Activated effector memory CD4-positive, alpha-beta T cell treated with Interleukin-2 at 50 U/mL for 16 hours (primary cell): Measurements from ENCODE around the gene TMED6.
A peak's percentile ranks its signal among the peaks of the same experiment; 100 is the strongest.

Experiments used
- DNase-seq: peaks from one replicate; pipeline ENCODE4 v3.0.0-alpha.2; 2020

Gene TMED6

DNA sequence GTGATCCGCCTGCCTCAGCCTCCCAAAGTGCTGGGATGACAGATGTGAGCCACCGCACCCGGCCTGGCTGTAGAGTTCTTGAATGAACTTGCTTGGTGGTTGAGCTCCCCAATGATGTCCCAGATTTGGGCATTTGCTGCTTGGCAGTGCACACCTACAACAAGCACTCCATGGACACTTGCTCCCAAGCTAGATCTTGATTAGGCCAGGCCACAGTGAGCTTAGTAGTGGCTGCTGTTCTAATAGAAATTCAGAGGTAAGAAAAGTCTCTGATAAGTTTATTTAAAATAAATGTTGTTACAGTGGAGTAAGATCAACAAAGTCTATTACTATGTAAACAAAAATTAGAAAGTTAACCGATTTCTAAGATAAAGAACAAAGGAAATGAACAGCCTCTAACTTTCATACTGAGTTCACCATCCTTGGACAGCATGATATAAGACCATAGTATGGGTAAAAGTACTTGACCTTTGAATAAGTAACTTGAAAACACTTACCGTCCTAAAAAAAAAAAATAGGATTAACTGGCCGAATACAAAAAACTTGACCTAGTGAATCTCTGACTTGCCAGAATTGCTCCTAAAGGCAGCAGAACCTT lies 951 bp downstream of the TMED6 start:
- no peak for DNase-seq

DNA sequence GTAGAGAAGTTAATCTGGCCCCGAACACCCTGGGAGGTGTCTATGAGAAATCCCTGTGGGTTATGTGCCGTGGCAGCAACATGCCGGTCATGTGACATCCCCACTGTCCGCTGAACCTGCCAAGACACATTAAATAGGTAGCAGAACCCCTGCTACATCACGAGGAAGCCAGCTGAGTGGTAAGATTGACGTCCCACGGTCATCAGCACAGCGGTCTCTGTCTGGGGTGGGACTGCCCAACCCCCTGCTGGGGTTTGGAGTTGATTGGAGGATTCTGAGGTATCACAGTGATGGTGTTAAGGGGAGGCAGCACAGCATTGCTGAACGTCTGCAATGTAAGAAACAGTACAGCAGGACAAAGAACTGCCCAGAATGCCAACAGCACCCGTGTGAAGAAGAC lies 2.0 kb downstream of the TMED6 start:
- DNase-seq = no peak

DNA sequence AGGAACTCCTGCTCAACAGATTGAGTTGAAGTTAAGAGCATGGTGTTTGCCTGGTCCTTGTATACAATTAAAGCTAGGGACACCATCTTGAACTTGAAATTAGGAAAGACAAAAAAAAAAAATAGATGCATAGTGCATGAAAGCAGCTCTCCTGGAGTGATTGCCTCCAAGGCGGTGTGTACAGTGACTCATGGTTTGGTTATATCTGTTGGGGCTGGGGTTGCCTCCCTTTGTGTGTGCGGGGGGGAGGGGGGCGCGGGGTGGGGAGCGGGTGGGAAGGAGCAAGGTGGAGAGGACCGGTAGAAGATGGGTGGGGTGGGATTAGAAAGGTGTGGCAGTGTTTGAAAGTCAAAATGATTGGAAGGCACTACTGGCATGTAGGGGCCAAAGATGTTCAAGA lies 3.4 kb downstream of the TMED6 start:
- no peak for DNase-seq

DNA sequence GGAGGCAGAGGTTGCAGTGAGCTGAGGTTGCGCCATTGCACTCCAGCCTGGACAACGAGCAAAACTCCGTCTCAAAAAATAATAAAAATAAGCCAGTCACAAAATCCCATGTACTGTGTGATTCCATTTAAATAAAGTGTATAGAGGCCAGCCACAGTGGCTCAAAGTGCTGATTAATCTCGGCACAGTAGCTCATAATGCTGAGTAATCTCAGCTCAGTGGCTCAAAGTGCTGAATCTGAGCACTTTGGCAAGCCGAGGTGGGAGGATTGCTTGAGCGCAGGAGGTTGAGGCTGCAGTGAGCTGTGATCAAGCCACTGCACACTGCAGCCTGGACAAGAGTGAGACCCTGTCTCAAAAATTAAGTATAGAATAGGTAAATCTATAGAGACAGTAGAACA lies 4.9 kb downstream of the TMED6 start:
- DNase-seq = no peak

DNA sequence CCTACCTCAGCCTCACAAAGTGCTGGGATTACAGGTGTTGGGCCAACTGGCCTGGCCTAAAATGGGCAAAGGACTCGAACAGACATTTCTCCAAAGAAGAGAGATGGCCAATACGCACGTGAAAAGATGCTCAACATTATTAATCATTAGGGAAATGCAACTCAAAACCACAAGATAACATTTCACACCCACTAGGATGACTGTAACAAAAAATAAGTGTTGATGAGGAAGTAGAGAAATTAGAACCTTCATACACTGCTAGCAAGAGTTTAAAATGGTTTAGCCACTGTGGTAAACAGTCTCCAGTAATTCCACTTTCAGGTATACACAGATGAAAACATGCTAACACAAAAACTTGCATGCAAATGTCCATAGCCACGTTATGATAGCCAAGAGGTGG lies 5.7 kb downstream of the TMED6 start:
- DNase-seq = no peak

DNA sequence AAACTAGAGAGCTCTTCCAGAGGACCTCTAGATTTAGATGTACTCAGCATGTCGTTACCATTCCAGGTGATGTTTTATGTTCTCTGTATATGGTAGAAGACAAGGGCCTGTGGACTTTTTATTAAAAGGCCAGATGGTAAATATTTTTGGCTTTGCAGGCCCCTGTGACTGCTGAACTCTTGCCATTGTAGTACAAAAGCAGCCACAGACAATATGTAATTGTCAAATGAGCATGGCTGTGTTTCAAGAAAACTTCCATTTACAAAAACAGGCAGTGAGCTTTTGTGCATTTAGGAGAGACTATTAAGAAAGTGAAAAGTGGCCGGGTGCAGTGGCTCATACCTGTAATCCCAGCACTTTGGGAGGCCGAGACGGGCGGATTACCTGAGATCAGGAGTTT lies 7.4 kb downstream of the TMED6 start:
- DNase-seq = no peak

DNA sequence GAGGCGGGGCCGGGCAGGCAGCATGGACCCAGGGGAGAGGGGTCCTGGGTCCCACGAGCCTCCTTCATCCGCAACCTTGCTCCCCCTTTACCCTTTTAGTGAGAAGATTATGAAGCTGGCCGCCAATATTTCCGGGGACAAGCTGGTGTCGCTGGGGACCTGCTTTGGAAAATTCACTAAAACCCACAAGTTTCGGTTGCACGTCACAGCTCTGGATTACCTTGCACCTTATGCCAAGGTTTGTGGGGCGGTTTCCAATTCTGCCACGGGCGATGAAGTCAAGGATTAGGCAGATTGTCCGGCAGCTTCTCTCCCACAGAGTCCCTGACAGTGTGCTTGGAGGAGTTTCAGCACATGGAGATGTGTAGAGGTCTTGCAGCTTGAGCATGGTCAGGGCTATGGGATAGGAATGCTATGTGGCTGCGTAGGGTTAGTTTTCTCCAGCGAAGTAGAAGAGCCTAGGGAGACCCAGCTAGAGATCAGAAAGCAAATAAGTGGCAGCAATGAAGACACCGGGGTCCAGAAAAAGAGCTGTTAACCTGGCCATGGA lies 11.4 kb downstream of the TMED6 start:
- no peak for DNase-seq

DNA sequence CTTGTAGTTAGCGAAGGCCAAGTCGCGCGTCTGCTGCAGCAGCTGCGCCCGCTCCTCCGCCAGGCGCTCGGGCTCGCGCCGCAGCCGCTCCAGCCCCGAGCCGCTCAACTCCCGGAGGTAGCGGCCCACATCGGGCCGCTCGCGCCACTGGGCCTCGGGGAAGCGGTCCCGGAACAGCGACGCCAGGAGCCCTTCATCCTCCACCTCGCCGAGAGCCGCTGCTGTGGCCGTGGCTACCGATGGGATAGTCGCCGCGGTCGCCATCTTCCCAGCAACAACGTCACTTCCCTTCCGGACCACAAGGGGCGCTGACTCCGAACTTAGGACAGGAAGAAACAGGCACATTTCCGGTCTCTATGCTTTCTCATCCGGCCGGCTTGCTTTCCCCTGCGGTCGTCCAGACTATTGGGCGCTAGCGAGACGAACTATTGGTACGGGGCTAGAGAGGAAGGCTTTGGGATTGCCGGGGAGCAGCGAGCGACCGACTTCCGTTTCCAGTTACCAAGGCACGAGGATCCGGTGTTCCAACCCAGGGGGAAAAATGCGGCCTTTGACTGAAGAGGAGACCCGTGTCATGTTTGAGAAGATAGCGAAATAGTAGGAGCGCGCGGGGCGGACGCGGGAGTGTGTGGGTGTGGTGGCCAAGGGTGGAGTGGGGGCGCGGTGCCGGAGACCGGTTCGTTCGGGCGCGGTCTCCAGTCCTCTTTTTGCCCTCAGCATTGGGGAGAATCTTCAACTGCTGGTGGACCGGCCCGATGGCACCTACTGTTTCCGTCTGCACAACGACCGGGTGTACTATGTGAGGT lies 12.1 kb downstream of the TMED6 start, which contains the start of the genes COG8 and NIP7:
COG8 (minus strand) TSS at position 276 of the 806 bp plus-strand sequence; CDS start at position 264, 12 bp downstream.
NIP7 (plus strand) TSS at position 484 of the 806 bp plus-strand sequence; CDS start at position 542, 58 bp downstream.
- peak; percentile 89 for DNase-seq

DNA sequence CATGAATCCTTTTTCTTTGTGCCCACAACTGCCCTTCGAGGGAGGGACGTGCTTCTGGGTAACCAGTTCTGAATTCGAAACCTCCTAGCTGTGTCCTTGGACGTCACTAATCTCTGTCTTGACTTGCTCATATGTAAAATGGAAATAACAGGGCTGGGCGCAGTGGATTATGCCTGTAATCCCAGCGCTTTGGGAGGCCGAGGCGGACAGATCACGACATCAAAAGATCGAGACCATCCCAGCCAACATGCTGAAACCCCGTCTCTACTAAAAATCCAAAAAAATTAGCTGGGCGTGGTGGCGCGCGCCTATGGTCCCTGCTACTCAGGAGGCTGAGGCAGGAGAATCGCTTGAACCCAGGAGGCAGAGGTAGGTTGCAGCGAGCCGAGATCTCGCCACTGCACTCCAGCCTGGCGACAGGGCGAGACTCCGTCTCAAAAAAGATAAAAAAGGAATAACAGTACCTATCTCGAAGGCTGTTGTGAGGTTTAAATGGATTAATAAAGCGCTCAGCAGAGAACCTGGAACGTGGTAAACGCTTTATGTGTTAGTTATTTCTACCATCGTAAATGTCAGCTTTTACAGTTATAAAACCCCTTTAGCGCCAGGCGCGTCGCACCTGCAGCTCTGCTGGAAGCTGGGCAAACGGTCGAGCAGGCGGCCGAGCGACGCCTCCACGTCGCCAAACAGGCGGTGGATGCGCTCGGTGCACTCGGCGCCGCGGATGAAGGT lies 12.9 kb downstream of the TMED6 start:
- no peak for DNase-seq

DNA sequence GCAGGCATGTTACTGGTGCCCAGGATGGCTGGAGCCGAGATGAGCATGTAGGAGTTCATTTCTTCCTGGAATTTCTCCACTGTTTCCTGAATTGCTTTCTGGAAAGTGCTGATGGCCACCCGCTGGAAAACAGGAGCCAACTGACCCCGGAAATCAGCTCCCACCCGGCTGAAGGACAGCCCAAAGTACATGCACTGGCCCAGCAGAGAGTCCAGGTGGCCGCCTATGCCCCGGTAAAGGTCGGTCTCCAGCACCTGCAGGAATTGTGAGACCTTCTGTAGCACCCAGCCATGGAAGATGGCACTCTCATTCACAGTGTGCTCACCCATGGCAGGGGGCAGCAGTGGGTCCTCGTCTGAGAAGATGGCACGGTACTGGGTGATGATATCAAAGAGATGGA lies 16.9 kb downstream of the TMED6 start:
- DNase-seq = no peak

DNA sequence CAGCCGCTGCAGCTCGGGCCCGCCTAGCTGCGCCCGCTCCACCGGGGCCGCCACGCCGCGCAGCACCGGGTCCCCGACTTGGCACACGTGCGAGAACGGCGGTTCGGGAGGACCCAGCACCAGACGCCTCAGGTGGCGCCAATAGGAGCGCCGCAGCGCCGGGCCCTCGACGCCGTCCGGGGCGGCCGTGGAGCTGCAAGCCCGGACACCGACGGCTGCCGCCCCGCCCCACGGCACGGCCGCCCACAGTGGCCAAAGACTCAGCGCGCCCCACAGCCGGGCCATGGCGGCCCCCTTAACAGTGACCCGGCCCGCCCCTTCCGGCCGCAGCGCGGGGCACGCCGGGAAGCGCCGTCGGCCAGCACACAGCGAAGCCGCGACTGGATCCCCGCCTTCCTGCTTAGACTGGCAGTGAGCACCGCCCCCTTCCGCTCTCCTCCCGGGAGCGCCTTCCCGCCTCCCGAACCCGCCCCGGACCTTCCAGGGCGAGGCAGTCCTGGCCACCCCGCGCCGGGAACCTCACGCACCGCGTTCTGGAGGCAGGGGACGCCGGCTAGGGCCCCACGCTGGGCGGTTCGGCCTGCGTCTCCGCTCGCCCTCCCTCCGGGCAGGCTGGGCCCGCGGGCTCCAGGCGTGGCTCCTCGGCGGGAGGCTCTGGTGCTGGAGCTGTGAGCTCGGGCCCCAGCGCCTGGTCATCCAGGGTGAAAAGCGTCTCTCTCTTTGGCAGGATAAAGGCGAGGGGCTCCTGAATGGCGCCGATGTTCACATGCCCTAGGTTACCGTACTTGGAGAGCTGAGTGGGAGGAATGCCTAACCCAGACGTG lies 21.1 kb downstream of the TMED6 start, which contains the start of gene PDF:
PDF (minus strand) TSS at position 303 of the 824 bp plus-strand sequence; CDS start at position 285, 18 bp downstream.
- DNase-seq = peak; percentile 79

DNA sequence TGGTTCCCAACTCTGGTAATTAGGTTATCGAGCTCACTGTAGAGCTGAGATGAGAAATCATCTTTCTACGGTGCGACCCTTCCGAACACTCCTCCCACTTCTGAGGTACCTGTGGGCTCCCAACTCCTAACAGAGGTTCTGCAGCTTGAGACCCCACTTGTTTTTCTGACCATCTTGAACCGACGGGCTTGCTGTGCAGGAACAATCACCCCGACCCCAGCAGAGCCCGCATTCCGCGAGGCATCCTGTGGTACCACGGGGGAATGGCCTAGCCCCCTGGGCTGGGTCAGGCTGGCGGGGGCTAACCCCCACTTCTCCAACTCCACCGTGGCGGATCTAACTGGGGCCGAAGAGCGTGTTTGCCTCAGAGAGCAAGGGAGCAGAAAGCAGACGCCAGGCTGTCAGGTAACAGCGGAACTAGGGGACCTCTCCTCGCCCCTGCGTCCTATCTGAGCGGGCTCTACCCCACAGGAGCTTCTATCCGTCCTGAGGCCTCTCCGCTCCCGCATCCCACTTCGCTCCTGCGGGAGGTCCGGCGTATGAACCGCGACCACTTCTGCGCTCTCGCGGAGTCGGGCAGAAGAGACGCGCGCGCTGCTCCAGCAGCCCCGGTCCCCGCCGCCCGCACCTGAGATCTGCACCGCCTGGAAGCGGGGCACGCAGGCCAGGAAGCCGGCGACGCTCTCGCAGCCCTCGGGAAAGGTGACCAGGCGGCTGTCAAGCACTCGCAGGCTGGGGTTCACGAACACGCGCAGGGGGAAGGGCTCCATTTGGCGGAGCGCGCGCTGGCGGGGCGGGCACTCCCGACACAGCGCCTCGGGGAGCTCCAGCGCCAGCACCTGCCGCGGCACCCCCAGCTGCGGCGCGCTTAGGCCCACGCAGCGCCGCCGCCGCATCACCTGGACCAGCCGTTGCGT lies 22.0 kb downstream of the TMED6 start:
- DNase-seq = no peak

DNA sequence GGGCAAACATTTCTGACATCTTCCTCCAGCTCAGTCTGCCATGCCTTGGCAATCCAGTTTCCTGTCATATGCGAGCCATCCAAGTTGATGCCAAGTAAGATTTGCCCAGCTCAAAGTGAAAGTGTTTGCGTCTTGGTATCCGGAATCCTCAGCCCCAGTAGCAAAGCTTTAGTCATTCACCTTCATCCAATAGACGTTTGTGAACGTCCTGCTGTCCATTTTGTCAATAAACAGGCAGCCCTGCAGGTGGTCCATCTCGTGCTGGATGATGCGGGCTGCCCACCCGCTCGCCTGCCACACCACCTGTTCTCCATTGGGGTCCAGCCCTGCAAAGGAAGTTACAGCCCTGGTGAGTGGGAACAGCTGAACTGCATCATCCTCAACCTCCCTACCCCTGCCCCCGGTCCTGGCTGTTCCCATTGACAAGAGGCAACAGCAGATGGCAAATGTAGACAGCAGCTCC lies 22.7 kb downstream of the TMED6 start:
- DNase-seq = no peak

DNA sequence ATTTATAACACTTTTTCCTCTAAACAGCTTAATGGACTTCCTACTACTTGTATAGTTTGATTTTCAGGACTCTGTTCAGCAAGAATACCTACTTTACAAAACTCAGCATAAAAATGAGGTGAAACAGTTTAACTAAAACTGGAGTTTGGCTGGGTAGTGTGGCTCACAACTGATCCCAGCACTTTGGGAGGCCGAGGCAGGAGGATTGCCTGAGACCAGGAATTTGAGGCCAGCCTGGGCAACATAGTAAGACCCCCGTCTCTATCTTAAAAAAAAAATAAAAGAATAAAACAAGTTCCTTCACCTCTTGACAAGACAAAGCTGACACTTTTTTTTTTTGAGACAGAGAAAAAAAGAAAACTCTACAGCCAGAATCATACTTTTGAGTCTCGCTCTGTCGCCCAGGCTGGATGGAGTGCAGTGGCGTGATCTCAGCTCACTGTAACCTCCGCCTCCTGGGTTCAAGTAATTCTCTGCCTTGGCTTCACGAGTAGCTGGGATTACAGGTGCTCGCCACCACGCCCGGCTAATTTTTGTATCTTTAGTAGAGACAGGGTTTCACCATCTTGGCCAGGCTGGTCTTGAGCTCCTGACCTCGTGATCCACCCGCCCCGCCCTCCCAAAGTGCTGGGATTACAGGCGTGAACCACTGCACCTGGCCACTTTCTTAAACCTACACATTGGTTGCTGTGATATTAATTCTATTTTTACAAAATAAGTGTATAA lies 23.8 kb downstream of the TMED6 start:
- no peak for DNase-seq

DNA sequence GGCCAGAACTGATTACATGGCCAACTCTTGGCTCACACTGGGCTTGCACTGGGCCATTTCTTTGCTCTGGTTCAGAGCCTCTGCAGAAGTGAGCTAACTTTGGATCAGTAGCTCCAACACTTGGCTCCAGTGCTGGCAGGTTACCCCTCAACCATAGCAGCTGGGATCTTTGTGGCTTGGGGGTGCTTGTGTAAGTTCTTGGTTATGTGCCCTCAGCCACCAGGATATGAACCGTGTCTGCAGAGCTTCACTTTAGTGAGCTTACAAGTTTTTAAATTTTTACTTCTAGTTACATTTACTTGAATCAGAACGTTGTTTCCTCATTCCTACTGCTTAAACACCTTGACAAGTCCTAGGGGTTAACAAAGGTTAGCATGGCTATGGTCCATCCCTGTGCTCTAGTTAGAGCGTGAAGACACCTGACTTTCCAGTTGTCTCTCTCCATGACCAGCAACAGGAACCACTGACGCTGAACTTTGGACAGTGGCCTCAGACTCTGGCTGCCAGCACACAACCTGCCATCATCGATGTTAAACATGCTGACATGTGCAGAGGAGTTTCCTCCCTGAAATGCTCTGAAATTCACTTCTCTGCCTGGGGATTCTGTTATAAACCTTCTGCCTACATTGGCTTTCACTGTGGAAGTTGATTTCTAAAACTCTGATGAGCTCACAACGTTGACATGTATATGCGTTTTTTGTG lies 25.3 kb downstream of the TMED6 start:
- no peak for DNase-seq

DNA sequence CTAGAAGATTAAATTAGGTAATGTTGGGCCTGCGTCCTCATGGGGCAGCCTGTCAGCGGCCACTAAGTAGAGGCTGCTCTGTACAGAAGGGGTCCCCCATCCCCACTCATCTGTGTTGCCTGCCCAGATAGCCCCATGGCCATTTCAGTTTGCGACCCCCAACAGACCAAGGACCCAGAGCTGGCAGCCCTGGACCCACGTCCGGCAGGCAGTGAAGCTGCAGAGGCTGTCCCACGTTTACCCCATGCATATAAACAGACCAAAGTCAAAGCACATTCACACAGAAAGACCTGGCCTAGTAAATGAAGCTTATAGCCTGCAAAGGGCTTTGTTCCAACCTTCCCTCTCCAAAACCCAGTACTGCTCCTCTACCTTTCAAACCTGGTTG lies 25.8 kb downstream of the TMED6 start:
- DNase-seq = no peak

DNA sequence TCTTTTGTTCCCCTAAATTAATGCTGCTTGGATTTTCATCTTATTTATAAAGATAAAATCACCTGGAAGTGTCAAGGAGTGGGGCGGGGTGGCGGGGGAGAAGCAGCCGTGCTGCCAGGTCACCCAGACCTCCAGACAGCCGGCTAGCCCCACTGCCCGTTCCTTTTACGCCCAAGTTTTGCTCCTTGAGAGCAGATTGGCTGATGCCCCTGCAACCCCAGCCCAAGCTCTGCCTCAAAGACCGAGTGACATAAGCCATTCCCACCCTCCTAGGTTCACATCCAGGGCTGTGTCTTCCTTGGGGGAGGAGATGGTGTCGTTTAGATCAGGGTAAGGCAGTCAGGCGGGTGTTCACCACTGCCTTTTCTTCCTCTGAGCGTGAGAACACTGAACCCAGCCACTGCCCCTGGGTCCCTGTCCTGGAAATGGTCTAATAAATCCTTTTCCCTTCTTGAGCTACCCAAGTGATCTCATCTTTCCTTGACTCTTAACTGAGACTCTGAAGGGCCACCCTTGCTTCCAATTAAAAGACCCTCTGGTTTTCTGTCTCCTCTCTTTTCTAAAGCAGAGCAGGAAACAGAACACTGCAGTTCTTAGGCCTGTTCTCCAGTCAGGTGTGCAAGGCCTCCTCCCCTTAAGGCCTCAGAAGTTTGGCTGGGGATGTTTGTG lies 26.9 kb downstream of the TMED6 start:
- no peak for DNase-seq

DNA sequence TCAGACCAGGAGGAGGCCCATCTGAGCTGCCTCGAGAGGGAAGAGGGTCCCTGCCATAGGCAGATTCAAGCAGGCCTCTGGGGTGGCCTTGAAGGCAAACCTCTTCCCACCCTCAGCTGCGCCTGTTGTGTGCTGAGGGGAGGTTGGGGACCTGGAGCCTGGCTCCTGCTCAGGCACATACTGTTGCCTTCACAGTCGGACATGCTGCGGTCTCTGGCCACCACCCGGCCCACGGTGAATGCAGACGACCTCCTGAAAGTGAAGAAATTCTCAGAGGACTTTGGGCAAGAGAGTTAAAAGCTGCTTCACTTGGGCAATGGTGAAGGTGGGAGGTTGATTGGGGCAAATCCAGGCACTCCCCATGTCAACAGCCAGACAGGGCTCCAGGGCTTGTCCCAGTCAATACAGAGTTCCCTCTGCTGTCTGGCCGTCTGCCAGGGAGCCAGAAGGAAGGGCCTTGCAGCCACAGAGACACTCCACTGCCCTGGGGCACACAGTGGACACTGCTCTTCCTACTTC lies 27.5 kb downstream of the TMED6 start:
- no peak for DNase-seq

DNA sequence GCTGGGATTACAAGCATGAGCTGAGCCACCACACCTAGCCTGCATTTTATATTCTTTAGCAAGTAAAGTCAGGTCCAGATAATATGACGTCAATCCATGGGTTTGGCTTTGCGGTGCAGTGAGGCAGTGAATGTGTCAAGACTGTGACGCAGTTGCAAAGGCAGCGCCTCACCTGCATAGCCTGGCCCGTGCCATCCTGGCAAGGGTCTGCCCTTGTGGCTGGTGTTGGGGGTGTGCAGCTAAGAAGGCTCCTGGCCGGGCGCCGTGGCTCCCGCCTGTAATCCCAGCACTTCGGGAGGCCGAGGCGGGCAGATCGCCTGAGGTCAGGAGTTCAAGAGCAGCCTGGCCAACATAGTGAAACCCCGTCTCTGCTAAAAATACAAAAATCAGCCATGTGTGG lies 28.2 kb downstream of the TMED6 start:
- no peak for DNase-seq
